Measurements from ENCODE around the gene CALN1.
A peak's percentile ranks its signal among the peaks of the same experiment; 100 is the strongest.
"Not testable (repeated sequence)": the region's sequence is repeated elsewhere in the genome, so short reads cannot be mapped to it uniquely, and the experiment has no call there.

The CALN1 gene

GRCh38 chr7:71750290-71750689, 661.8 kb downstream of the CALN1 start:
- DNase-seq (ENCODE audit: low read depth in 3 of 3), result no peak

- DNase-seq (ENCODE audit: low read depth in 3 of 3), result no peak
These were observed 666.1 kb downstream of the CALN1 start for GRCh38 chr7:71746006-71746405.

DNA sequence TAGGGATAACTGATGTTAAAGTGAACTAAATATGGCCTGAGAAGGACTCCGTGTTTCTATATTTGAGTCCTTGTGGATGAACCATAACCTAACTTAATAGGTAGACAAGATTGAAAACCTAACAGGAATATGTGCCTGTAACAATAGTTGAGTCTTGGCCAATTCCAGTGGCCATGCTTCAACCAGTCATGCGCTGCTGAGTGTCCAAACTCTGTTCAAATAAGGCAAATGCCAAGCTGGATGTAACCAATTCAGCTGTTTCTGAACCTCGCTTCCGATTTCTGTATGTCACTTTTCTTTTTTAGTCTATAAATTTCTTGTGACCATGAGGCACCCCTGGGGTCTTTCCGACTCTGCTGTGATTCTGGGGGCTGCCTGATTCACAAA, 672.0 kb downstream of the CALN1 start:
- no peak for DNase-seq (ENCODE audit: low read depth in 3 of 3)

- no peak for DNase-seq (ENCODE audit: low read depth in 3 of 3)
These were observed 672.5 kb downstream of the CALN1 start for GRCh38 chr7:71739520-71740173.

- not testable (repeated sequence) for DNase-seq (ENCODE audit: low read depth in 3 of 3)
These were observed 674.1 kb downstream of the CALN1 start for GRCh38 chr7:71737931-71738540.

- DNase-seq (ENCODE audit: low read depth in 3 of 3), result no peak
These were observed 676.1 kb downstream of the CALN1 start for GRCh38 chr7:71735961-71736556.

- DNase-seq (ENCODE audit: low read depth in 3 of 3), result peak; percentile 10 to 31 (median 12)
These were observed 678.8 kb downstream of the CALN1 start for GRCh38 chr7:71733107-71733870.

GRCh38 chr7:71731740-71732139, 680.4 kb downstream of the CALN1 start:
- no peak for DNase-seq (ENCODE audit: low read depth in 3 of 3)
